ENCODE measurements around the gene CALML5.

DNA sequence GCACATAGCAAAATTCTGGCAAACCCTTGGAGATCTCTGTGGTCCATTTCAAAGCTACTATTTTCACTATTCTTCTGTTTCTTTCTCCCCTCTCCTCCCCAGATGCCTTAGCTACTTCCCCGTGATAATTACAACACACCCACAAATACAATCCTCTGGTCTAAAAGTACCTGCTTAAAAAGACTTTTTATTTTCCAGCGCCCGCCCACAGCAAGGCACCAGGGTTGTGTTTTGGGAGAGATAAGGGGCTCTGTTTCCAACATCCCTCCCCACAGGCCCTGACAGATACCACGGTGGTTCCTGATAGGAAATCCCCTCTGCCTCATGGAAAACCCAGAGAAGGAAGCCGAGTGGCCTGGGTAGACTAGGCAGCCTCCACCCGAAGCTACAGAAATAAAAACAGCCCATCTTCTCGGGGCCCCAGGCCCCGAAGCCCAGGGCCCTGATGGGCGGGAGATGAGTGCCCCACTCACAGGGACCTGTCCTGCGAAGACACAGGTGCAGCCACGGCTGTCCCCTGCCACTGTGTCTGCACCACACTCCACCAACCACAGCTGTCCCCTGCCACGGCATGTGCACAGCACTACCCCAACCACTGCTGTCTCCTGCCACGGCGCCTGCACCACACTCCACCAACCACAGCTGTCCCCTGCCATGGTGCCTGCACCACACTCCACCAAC, 19.7 kb downstream of the CALML5 start:
- TF ChIP-seq CTCF (IDR thresholded peaks at IDR 0.05), result no peak
- TF ChIP-seq POLR2A (IDR thresholded peaks at IDR 0.05), result no peak

Data from Peyer's patch (tissue), 4 donors.